Chondrocyte (in vitro differentiated cells): Measurements from ENCODE around the gene AASDHPPT. TPM values are rescaled to one million over a fixed set of nuclear protein-coding genes. Genes with fewer than 3 reads are reported as not detected.

Experiments
- DNase-seq: peaks from one replicate; pipeline ENCODE4 v3.0.0; 2021; ENCODE audit warnings: mixed read lengths, low spot score
- H3K27ac Mint-ChIP-seq: one replicate; pipeline ENCODE4 v1.8.0; 2021; ENCODE audit warnings: mild to moderate bottlenecking, moderate library complexity, mixed read lengths; ENCODE audit not compliant: unreplicated experiment
- H3K27me3 Mint-ChIP-seq: 2 replicates; pipeline ENCODE4 v1.8.0; 2021; ENCODE audit warnings: low read depth, mixed read lengths
- H3K36me3 Mint-ChIP-seq: 2 replicates; pipeline ENCODE4 v1.8.0; 2021; ENCODE audit warnings: low read depth, mixed read lengths
- H3K4me1 Mint-ChIP-seq: 2 replicates; pipeline ENCODE4 v1.8.0; 2021; ENCODE audit warnings: low read depth, mild to moderate bottlenecking, mixed read lengths
- H3K4me3 Mint-ChIP-seq: one replicate; pipeline ENCODE4 v1.8.0; 2021; ENCODE audit warnings: mild to moderate bottlenecking, moderate library complexity, mixed read lengths; ENCODE audit not compliant: unreplicated experiment
- H3K9me3 Mint-ChIP-seq: 2 replicates; pipeline ENCODE4 v1.8.0; 2021; ENCODE audit warnings: low read depth, mixed read lengths
- CTCF ChIP-seq: fragments of 200-600 bp; sonication (generic); IDR thresholded peaks from 2 replicates; pipeline ENCODE4 v1.5.0; 2021; ENCODE audit warnings: antibody characterized with exemption, mild to moderate bottlenecking, moderate library complexity
- total RNA-seq: library from RNA; stranded (reverse); gene quantifications from 3 replicates; pipeline ENCODE4 v1.2.1, GENCODE V29; 2021

AASDHPPT gene
- total RNA-seq, 1 donor from 2014 or later: 41.0 TPM

GRCh38 chr11:106061249-106061784 lies 16.1 kb upstream of the AASDHPPT start:
- H3K27ac Mint-ChIP-seq: no peak overlapping the region
- no peak for DNase-seq
- peaks cover 4% of the 10 kb centered on the region for H3K36me3 Mint-ChIP-seq
- no peak overlapping the region for H3K4me3 Mint-ChIP-seq
- no peak for TF ChIP-seq CTCF
- peaks cover 2% of the 10 kb centered on the region for H3K9me3 Mint-ChIP-seq
- no peaks in the 10 kb centered on the region for H3K4me1 Mint-ChIP-seq
- no peaks in the 10 kb centered on the region for H3K27me3 Mint-ChIP-seq

- Mint-ChIP-seq H3K36me3 (peaks cover 4% of the 10 kb centered on the region), H3K4me1 (no peaks in the 10 kb centered on the region), H3K9me3 (peaks cover 2% of the 10 kb centered on the region), H3K27me3 (no peaks in the 10 kb centered on the region), H3K27ac (no peak overlapping the region), H3K4me3 (no peak overlapping the region)
- no peak for TF ChIP-seq CTCF
- DNase-seq: no peak
Measured at GRCh38 chr11:106061954-106062949, 15.2 kb upstream of the AASDHPPT start.

- DNase-seq: no peak
- H3K27me3 Mint-ChIP-seq: no peaks in the 10 kb centered on the region
- TF ChIP-seq CTCF: no peak
- H3K9me3 Mint-ChIP-seq: peaks cover 3% of the 10 kb centered on the region
- H3K27ac Mint-ChIP-seq: no peak overlapping the region
- H3K4me1 Mint-ChIP-seq: no peaks in the 10 kb centered on the region
- no peak overlapping the region for H3K4me3 Mint-ChIP-seq
- H3K36me3 Mint-ChIP-seq: peaks cover 4% of the 10 kb centered on the region
Measured at GRCh38 chr11:106063009-106063408, 14.5 kb upstream of the AASDHPPT start.

- no peak overlapping the region for H3K4me3 Mint-ChIP-seq
- H3K27ac Mint-ChIP-seq: no peak overlapping the region
Measured at GRCh38 chr11:106070606-106071005, 6.9 kb upstream of the AASDHPPT start.

More at GRCh38 chr11:106070606-106071005, 6.9 kb upstream of the AASDHPPT start:
- Mint-ChIP-seq H3K4me1 (no peaks in the 10 kb centered on the region), H3K9me3 (peaks cover 8% of the 10 kb centered on the region), H3K36me3 (peaks cover 2% of the 10 kb centered on the region), H3K27me3 (no peaks in the 10 kb centered on the region)
- no peak for DNase-seq
- no peak for TF ChIP-seq CTCF
